Endodermal cell (in vitro differentiated cells): ENCODE results near the gene FRMPD4. TPM values are rescaled to one million over a fixed set of nuclear protein-coding genes. Genes with fewer than 3 reads are reported as not detected.

Experiments
- DNase-seq: peaks from one replicate; pipeline ENCODE4 v3.0.0-alpha.2; 2017
- H3K27ac ChIP-seq: 2 replicates; pipeline ENCODE4 v1.5.1; 2013; ENCODE audit warnings: mild to moderate bottlenecking, low read depth, low read length, moderate library complexity
- H3K27me3 ChIP-seq: 2 replicates; pipeline ENCODE4 v1.6.1; 2013; ENCODE audit warnings: mild to moderate bottlenecking, low read length, moderate library complexity; ENCODE audit not compliant: insufficient read depth, control insufficient read depth, poor library complexity, severe bottlenecking
- H3K36me3 ChIP-seq: 2 replicates; pipeline ENCODE4 v1.7.0; 2013; ENCODE audit warnings: mild to moderate bottlenecking, low read length, moderate library complexity; ENCODE audit not compliant: control insufficient read depth, insufficient read depth
- H3K4me1 ChIP-seq: one replicate; pipeline ENCODE4 v1.7.0; 2013; ENCODE audit warnings: low read length; ENCODE audit not compliant: control insufficient read depth, insufficient read depth
- H3K4me3 ChIP-seq: 2 replicates; pipeline ENCODE4 v1.5.1; 2013; ENCODE audit warnings: mild to moderate bottlenecking, low read length, moderate library complexity
- H3K9ac ChIP-seq: 2 replicates; pipeline ENCODE4 v1.6.1; 2013; ENCODE audit warnings: mild to moderate bottlenecking, low read length, moderate library complexity; ENCODE audit not compliant: poor library complexity, severe bottlenecking; ENCODE audit errors: extremely low read depth
- H3K9me3 ChIP-seq: 2 replicates; pipeline ENCODE4 v1.6.1; 2013; ENCODE audit warnings: mild to moderate bottlenecking, low read length, moderate library complexity; ENCODE audit not compliant: control insufficient read depth
- H3K27ac Mint-ChIP-seq: 2 replicates; pipeline ENCODE4 v1.8.0; 2020; ENCODE audit warnings: mixed read lengths
- H3K27me3 Mint-ChIP-seq: 2 replicates; pipeline ENCODE4 v1.8.0; 2021; ENCODE audit warnings: mild to moderate bottlenecking, mixed read lengths; ENCODE audit not compliant: insufficient read depth
- H3K36me3 Mint-ChIP-seq: 2 replicates; pipeline ENCODE4 v1.8.0; 2020; ENCODE audit warnings: low read depth, mixed read lengths
- H3K4me1 Mint-ChIP-seq: 2 replicates; pipeline ENCODE4 v1.8.0; 2020; ENCODE audit warnings: mixed read lengths
- H3K4me3 Mint-ChIP-seq: 2 replicates; pipeline ENCODE4 v1.8.0; 2020; ENCODE audit warnings: mild to moderate bottlenecking, moderate library complexity, mixed read lengths
- H3K9me3 Mint-ChIP-seq: 2 replicates; pipeline ENCODE4 v1.8.0; 2020; ENCODE audit warnings: mild to moderate bottlenecking, mixed read lengths
- CTCF ChIP-seq: fragments of 200-600 bp; sonication (generic); conservative IDR thresholded peaks from 2 replicates; pipeline ENCODE4 v1.5.0; 2021; ENCODE audit warnings: antibody characterized with exemption, mild to moderate bottlenecking
- WGBS, 2 experiments: methylation state at CpG; one replicate each; pipeline versions ENCODE4 v1.1.5 to v1.1.7; 2013; ENCODE audit warnings: missing lambda C conversion rate in 2 of 2, mixed read lengths in 1 of 2; ENCODE audit not compliant: insufficient coverage in 1 of 2, insufficient read length in 1 of 2; 5-methylcytosine and 5-hydroxymethylcytosine counted together
- total RNA-seq, 2 donors: library from RNA; stranded (reverse); fragmentation: NEBNext Ultra II Directional in 1 of 2; extraction: Animal tissue kit (Norgen Biotek cat#: 25700) in 1 of 2; gene quantifications; 2 replicates in 1 of 2; 3 replicates in 1 of 2; pipeline ENCODE4 v1.2.1, GENCODE V29; 2021

Gene FRMPD4
- total RNA-seq, 2 donors from 2014 or later = 0.09 to 0.81 TPM

- H3K9ac ChIP-seq = no peak overlapping the region
- no peaks in the 10 kb centered on the region for H3K36me3 Mint-ChIP-seq
- no peak overlapping the region for H3K27ac ChIP-seq
- H3K27ac Mint-ChIP-seq = no peak overlapping the region
- H3K9me3 Mint-ChIP-seq = no peaks in the 10 kb centered on the region
- H3K9me3 ChIP-seq = no peaks in the 10 kb centered on the region
- WGBS, 2 experiments = 0% methylated on average over 6 to 23 of the region's 24 CpGs
- H3K4me3 Mint-ChIP-seq = peak overlapping the region; percentile 69
- peaks cover 47% of the 10 kb centered on the region for H3K27me3 Mint-ChIP-seq
- no peaks in the 10 kb centered on the region for H3K4me1 ChIP-seq
- H3K36me3 ChIP-seq = no peaks in the 10 kb centered on the region
- TF ChIP-seq CTCF = no peak
- peak overlapping the region; percentile 75 for H3K4me3 ChIP-seq
- DNase-seq = no peak
- peaks cover 46% of the 10 kb centered on the region for H3K27me3 ChIP-seq
- H3K4me1 Mint-ChIP-seq = peaks cover 20% of the 10 kb centered on the region
Measured at GRCh38 chrX:12137951-12138360, 317 bp upstream of the FRMPD4 start.

GRCh38 chrX:12139934-12140611 lies 1.8 kb downstream of the FRMPD4 start:
- no peak for DNase-seq
- H3K36me3 ChIP-seq = no peaks in the 10 kb centered on the region
- Mint-ChIP-seq H3K27me3 (peaks cover 47% of the 10 kb centered on the region), H3K9me3 (no peaks in the 10 kb centered on the region), H3K4me1 (peaks cover 27% of the 10 kb centered on the region), H3K27ac (no peak overlapping the region), H3K4me3 (peak overlapping the region; percentile 69), H3K36me3 (no peaks in the 10 kb centered on the region)
- H3K4me1 ChIP-seq = no peaks in the 10 kb centered on the region
- no peak overlapping the region for H3K27ac ChIP-seq
- no peak overlapping the region for H3K4me3 ChIP-seq
- H3K27me3 ChIP-seq = peaks cover 48% of the 10 kb centered on the region
- no peak for TF ChIP-seq CTCF
- 86 to 100% methylated on average over 2 to 4 of the region's 4 CpGs for WGBS, 2 experiments
- H3K9ac ChIP-seq = no peak overlapping the region
- H3K9me3 ChIP-seq = no peaks in the 10 kb centered on the region

GRCh38 chrX:12141511-12141910 lies 3.2 kb downstream of the FRMPD4 start:
- H3K4me3 Mint-ChIP-seq = no peak overlapping the region
- peaks cover 27% of the 10 kb centered on the region for H3K4me1 Mint-ChIP-seq
- H3K36me3 Mint-ChIP-seq = no peaks in the 10 kb centered on the region
- H3K4me3 ChIP-seq = no peak overlapping the region
- H3K36me3 ChIP-seq = no peaks in the 10 kb centered on the region
- peaks cover 39% of the 10 kb centered on the region for H3K27me3 Mint-ChIP-seq
- no peak overlapping the region for H3K27ac ChIP-seq
- no peaks in the 10 kb centered on the region for H3K4me1 ChIP-seq
- WGBS, 2 experiments = 88% methylated on average over 2 of the region's 3 CpGs; no CpG with 5 or more reads in 1 of the 2 experiments
- TF ChIP-seq CTCF = no peak
- no peaks in the 10 kb centered on the region for H3K9me3 ChIP-seq
- DNase-seq = no peak
- no peaks in the 10 kb centered on the region for H3K9me3 Mint-ChIP-seq
- H3K9ac ChIP-seq = no peak overlapping the region
- no peak overlapping the region for H3K27ac Mint-ChIP-seq
- peaks cover 46% of the 10 kb centered on the region for H3K27me3 ChIP-seq
